CD4-positive, alpha-beta memory T cell (primary cell): ENCODE data around the gene EMP1. TPM values are rescaled to one million over a fixed set of nuclear protein-coding genes. Genes with fewer than 3 reads are reported as not detected.

ENCODE experiments used
- CTCF ChIA-PET: fragments of 350-600 bp; sonication (Branson Sonifier 250); formaldehyde crosslinking; loops from one replicate; lab custom pipeline; 2021; ENCODE audit warnings: inconsistent platforms; ENCODE audit not compliant: partially characterized antibody; lab: Charles Lee
- POLR2A ChIA-PET: fragments of 350-600 bp; sonication (Branson Sonifier 250); formaldehyde crosslinking; loops from one replicate; lab custom pipeline; 2021; ENCODE audit not compliant: partially characterized antibody; lab: Charles Lee
- DNase-seq, 5 donors: peaks; one replicate each; pipeline versions ENCODE4 v3.0.0 to v3.0.0-alpha.2; 2020 to 2022; ENCODE audit warnings: mixed read lengths in 1 of 5
- H3K27ac ChIP-seq: one replicate; pipeline ENCODE4 v1.7.0; 2013; ENCODE audit warnings: low read depth, low read length
- H3K27me3 ChIP-seq: 2 replicates; pipeline ENCODE4 v1.7.0; 2013; ENCODE audit warnings: mild to moderate bottlenecking, low read length, moderate library complexity; ENCODE audit not compliant: insufficient read depth
- H3K36me3 ChIP-seq: 2 replicates; pipeline ENCODE4 v1.7.0; 2013; ENCODE audit warnings: mild to moderate bottlenecking, low read length, moderate library complexity; ENCODE audit not compliant: insufficient read depth
- H3K4me1 ChIP-seq: 2 replicates; pipeline ENCODE4 v1.7.0; 2013; ENCODE audit warnings: mild to moderate bottlenecking, low read length, moderate library complexity; ENCODE audit not compliant: insufficient read depth
- H3K4me3 ChIP-seq, 2 donors: one replicate each; pipeline ENCODE4 v1.7.0; 2013; ENCODE audit warnings: low read length in 2 of 2, mild to moderate bottlenecking in 1 of 2
- H3K9me3 ChIP-seq, 2 donors: one replicate each; pipeline ENCODE4 v1.7.0; 2013; ENCODE audit warnings: low read length in 2 of 2, control low read depth in 1 of 2; ENCODE audit not compliant: control insufficient read depth in 1 of 2
- H3K27ac Mint-ChIP-seq, 7 donors: one replicate each; pipeline ENCODE4 v1.8.0; 2020 to 2021; ENCODE audit warnings: mixed read lengths in 7 of 7, mild to moderate bottlenecking in 6 of 7, inconsistent platforms in 3 of 7, moderate library complexity in 3 of 7
- H3K27me3 Mint-ChIP-seq, 2 donors: one replicate each; pipeline ENCODE4 v1.8.0; 2020 to 2021; ENCODE audit warnings: mixed read lengths in 2 of 2
- H3K36me3 Mint-ChIP-seq, 2 donors: one replicate each; pipeline ENCODE4 v1.8.0; 2020 to 2021; ENCODE audit warnings: mixed read lengths in 2 of 2, inconsistent platforms in 1 of 2, mild to moderate bottlenecking in 1 of 2
- H3K4me1 Mint-ChIP-seq, 4 donors: one replicate each; pipeline ENCODE4 v1.8.0; 2020 to 2021; ENCODE audit warnings: mixed read lengths in 4 of 4, mild to moderate bottlenecking in 1 of 4
- H3K4me3 Mint-ChIP-seq, 8 donors: one replicate each; pipeline ENCODE4 v1.8.0; 2020 to 2021; ENCODE audit warnings: mixed read lengths in 8 of 8, mild to moderate bottlenecking in 7 of 8, moderate library complexity in 6 of 8, inconsistent platforms in 3 of 8
- H3K9me3 Mint-ChIP-seq, 8 donors: one replicate each; pipeline ENCODE4 v1.8.0; 2020 to 2021; ENCODE audit warnings: mixed read lengths in 8 of 8, mild to moderate bottlenecking in 5 of 8, inconsistent platforms in 3 of 8, moderate library complexity in 1 of 8
- intact Hi-C: fragments of 100-400 bp; cut with micrococcal nuclease; formaldehyde crosslinking; loops from one replicate; pipeline ENCODE4 v1.15.1; 2023
- polyA plus RNA-seq, 2 donors: library from polyadenylated mRNA; unstranded; fragments of 300-500 nt; fragmentation: Illumina TruSeq; gene quantifications; one replicate each; pipeline ENCODE4 v1.2.3, GENCODE V29; 2021
- total RNA-seq, 2 experiments: library from RNA; stranded (reverse); gene quantifications; one replicate each; pipeline ENCODE4 v1.2.3, GENCODE V29; 2021

The EMP1 gene
- total and polyA plus RNA-seq, 4 experiments from 2014 or later: 0.50 to 5.8 (median 3.2) TPM

DNA sequence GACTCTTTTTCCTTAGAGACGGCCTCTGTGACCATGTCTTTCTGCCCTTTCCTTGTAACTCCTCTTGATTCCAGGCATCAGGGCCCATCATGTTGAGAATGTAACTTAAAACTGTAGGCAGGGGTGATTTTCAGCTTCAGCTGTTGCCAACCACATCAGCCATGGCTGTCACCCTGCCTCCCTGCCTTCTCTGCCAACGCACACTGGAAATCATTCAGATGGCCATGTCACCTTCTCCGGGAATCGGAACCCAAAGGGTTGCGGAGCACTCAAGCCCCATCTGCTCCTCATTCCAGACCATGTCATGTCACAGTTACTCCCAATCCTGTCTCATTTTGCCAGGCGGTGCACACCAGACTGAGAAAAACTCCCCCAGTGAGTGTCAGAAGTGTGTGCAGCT lies 72.1 kb downstream of the EMP1 start:
- Mint-ChIP-seq H3K27ac (no peak overlapping the region), H3K4me1 (no peaks in the 10 kb centered on the region), H3K36me3 (no peaks in the 10 kb centered on the region), H3K4me3 (no peak overlapping the region), H3K27me3 (peaks cover 11 to 12% of the 10 kb centered on the region in 2 donors), H3K9me3 (peaks cover 0 to 3% (median 0%) of the 10 kb centered on the region in 8 donors)
- Histone ChIP-seq H3K9me3 (no peaks in the 10 kb centered on the region), H3K4me3 (no peak overlapping the region), H3K36me3 (no peaks in the 10 kb centered on the region), H3K27ac (no peak overlapping the region), H3K27me3 (no peaks in the 10 kb centered on the region), H3K4me1 (no peaks in the 10 kb centered on the region)
- no peak for DNase-seq
- intact Hi-C loops: no loop called here
- ChIA-PET CTCF (interaction anchor here (1.5 to 5.4 kb wide), 2 partner anchors 9 to 13 kb away, joined by 3 to 43 read pairs; no protein-coding TSS in a partner anchor), POLR2A (no interaction called here)

Other genes starting within 250 kb of the EMP1 start
- not detected for gene GPRC5D, start 244.6 kb upstream of the EMP1 start, total RNA-seq
- under 1 TPM in 1 of 2 donors, not detected in 1; 0.71 TPM for gene GPRC5D, start 244.6 kb upstream of the EMP1 start, polyA plus RNA-seq
- gene HEBP1, start 196.5 kb upstream of the EMP1 start, total RNA-seq: 10 to 100 TPM; 11.3 to 13.9 TPM
- gene HEBP1, start 196.5 kb upstream of the EMP1 start, polyA plus RNA-seq: 10 to 100 TPM; 15.3 to 23.0 TPM
- 1 to 10 TPM; 3.9 to 4.0 TPM for gene FAM234B, start 152.3 kb upstream of the EMP1 start, total RNA-seq
- gene FAM234B, start 152.3 kb upstream of the EMP1 start, polyA plus RNA-seq: 1 to 10 TPM; 2.6 TPM
- not detected for gene GSG1, start 93.1 kb upstream of the EMP1 start, total RNA-seq
- gene GSG1, start 93.1 kb upstream of the EMP1 start, polyA plus RNA-seq: under 1 TPM in 1 of 2 donors, not detected in 1; 0.07 TPM